Esophagus muscularis mucosa (tissue), 4 donors: ENCODE data around the gene CAV1.

Experiments used
- EP300 ChIP-seq: sonication (generic); formaldehyde crosslinking; IDR thresholded peaks from one replicate; pipeline ENCODE4 v1.6.1; 2017; ENCODE audit warnings: antibody characterized with exemption
- POLR2A ChIP-seq: fragments of 450-650 bp; IDR thresholded peaks from one replicate; pipeline ENCODE4 v1.6.1; 2017; ENCODE audit warnings: antibody characterized with exemption, moderate library complexity, mild to moderate bottlenecking, low read depth
- POLR2AphosphoS5 ChIP-seq, 2 donors: sonication (generic); formaldehyde crosslinking; IDR thresholded peaks; one replicate each; pipeline ENCODE4 v1.6.1; 2017; ENCODE audit warnings: antibody characterized with exemption in 2 of 2
- TF ChIP-seq, protein P1 (sequence below), 3 experiments: fragments of 200-600 bp in 2 of 3; fragments of 450-650 bp in 1 of 3; sonication (generic) in 2 of 3; IDR thresholded peaks; one replicate each; pipeline ENCODE4 v1.5.1; 2017 to 2019; ENCODE audit warnings: antibody characterized with exemption in 3 of 3, mild to moderate bottlenecking in 2 of 3, moderate library complexity in 1 of 3

DNA sequence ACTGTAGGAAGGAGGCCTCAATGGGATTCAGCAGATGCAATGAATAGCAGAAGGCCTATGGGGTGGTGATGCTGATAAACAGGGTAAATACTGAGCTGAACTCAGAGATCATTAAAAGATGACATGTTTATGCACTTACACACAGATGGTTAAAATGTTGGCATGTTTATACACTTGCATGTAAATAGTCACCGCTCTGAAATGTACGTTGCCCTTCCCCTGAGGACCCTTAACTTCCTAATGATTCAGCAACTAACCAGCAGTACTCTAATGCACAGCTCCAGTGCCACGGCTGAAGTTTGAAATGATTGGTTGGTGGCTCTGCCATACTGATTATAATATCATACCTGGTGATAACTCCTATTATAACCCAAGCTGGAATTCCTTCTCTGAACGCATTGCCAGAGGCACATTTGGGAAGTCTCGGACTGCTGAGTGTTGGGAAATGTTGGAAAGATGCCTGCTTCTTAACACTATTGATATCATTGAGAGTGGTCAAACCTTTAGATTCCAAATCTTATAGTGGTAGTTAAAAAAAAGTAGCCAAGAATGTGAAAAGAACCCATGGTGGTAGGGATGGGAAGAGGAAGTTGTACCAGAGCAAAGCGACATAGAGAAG is 3.7 kb upstream of the CAV1 start:
- TF ChIP-seq, protein P1, sequence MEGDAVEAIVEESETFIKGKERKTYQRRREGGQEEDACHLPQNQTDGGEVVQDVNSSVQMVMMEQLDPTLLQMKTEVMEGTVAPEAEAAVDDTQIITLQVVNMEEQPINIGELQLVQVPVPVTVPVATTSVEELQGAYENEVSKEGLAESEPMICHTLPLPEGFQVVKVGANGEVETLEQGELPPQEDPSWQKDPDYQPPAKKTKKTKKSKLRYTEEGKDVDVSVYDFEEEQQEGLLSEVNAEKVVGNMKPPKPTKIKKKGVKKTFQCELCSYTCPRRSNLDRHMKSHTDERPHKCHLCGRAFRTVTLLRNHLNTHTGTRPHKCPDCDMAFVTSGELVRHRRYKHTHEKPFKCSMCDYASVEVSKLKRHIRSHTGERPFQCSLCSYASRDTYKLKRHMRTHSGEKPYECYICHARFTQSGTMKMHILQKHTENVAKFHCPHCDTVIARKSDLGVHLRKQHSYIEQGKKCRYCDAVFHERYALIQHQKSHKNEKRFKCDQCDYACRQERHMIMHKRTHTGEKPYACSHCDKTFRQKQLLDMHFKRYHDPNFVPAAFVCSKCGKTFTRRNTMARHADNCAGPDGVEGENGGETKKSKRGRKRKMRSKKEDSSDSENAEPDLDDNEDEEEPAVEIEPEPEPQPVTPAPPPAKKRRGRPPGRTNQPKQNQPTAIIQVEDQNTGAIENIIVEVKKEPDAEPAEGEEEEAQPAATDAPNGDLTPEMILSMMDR (IDR thresholded peaks at IDR 0.05) = no peak
- TF ChIP-seq POLR2A (no peak), EP300 (no peak), POLR2AphosphoS5 (IDR thresholded peaks at IDR 0.05) (no peak)
